Endothelial cell of umbilical vein (primary cell): Measurements from ENCODE around the gene BEX1. TPM values are rescaled to one million over a fixed set of nuclear protein-coding genes. Genes with fewer than 3 reads are reported as not detected.

Source experiments
- BruUV-seq: library from RNA; stranded (reverse); fragments of 400-500 nt; replicated peaks from 2 replicates; lab custom pipeline; 2021; lab: Mats Ljungman, UMichigan
- CTCF ChIA-PET: fragments of 300-600, 350-600 bp; sonication (Branson Sonifier 250); formaldehyde crosslinking; loops from one replicate; lab custom pipeline; 2021; ENCODE audit warnings: antibody characterized with exemption, inconsistent platforms; lab: Charles Lee
- POLR2A ChIA-PET: fragments of 300-600, 350-600 bp; sonication (Branson Sonifier 250); formaldehyde crosslinking; loops from one replicate; lab custom pipeline; 2021; ENCODE audit warnings: antibody characterized with exemption, inconsistent platforms; lab: Charles Lee
- DNase-seq: peaks from one replicate; pipeline ENCODE4 v3.0.0-alpha.2; 2011; ENCODE audit warnings: low read depth, low spot score
- FAIRE-seq: peaks from 2 replicates; lab custom pipeline; 2011; peaks lifted over from hg19 to GRCh38; lab: Jason Lieb, UNC
- H2AFZ ChIP-seq: 2 replicates; pipeline ENCODE4 v1.6.0; 2012; ENCODE audit warnings: low read depth, low read length, control low read depth, inconsistent platforms
- H3K27ac ChIP-seq: 2 replicates; pipeline ENCODE4 v1.5.1; 2011; ENCODE audit warnings: low read depth, mild to moderate bottlenecking, control low read depth, low read length, moderate library complexity; ENCODE audit not compliant: insufficient read depth
- H3K27me3 ChIP-seq, 2 experiments: 2 replicates each; pipeline versions ENCODE4 v1.6.0 to v1.6.1; 2011; ENCODE audit warnings: low read length in 2 of 2, mixed read lengths in 1 of 2; ENCODE audit not compliant: control insufficient read depth in 2 of 2, insufficient read depth in 2 of 2
- H3K36me3 ChIP-seq, 2 experiments: 2 replicates in 1 of 2; 3 replicates in 1 of 2; pipeline ENCODE4 v1.5.1; 2011; ENCODE audit warnings: low read length in 2 of 2, mild to moderate bottlenecking in 1 of 2, moderate library complexity in 1 of 2; ENCODE audit not compliant: control insufficient read depth in 2 of 2, insufficient read depth in 2 of 2; ENCODE audit errors: extremely low read depth in 1 of 2
- H3K4me1 ChIP-seq: 3 replicates; pipeline ENCODE4 v1.5.1; 2011; ENCODE audit warnings: mild to moderate bottlenecking, low read length; ENCODE audit not compliant: control insufficient read depth, insufficient read depth; ENCODE audit errors: extremely low read depth
- H3K4me2 ChIP-seq: 2 replicates; pipeline ENCODE4 v1.6.1; 2011; ENCODE audit warnings: low read length, control low read depth, mixed read lengths; ENCODE audit not compliant: insufficient read depth
- H3K4me3 ChIP-seq, 3 experiments: fragments of 200-600 bp in 1 of 3; sonication (generic), shearing (Covaris generic) in 1 of 3; replicated peaks in 1 of 3; 2 replicates each; pipeline ENCODE4 v1.5.1; 2011 to 2016; ENCODE audit warnings: control low read depth in 3 of 3, low read length in 3 of 3, mild to moderate bottlenecking in 2 of 3, inconsistent platforms in 1 of 3, low read depth in 1 of 3, moderate library complexity in 1 of 3; ENCODE audit not compliant: insufficient read depth in 1 of 3
- H3K79me2 ChIP-seq: 2 replicates; pipeline ENCODE4 v1.6.0; 2012; ENCODE audit warnings: low read length, inconsistent platforms; ENCODE audit not compliant: control insufficient read depth, insufficient read depth
- H3K9ac ChIP-seq: replicated peaks from 2 replicates; pipeline ENCODE3; 2011; ENCODE audit warnings: low read length, control low read depth; ENCODE audit not compliant: insufficient read depth; ENCODE audit errors: extremely low read depth
- H3K9me1 ChIP-seq: replicated peaks from 3 replicates; pipeline ENCODE4 v1.6.0; 2011; ENCODE audit warnings: mild to moderate bottlenecking, low read length; ENCODE audit not compliant: control insufficient read depth, insufficient read depth; ENCODE audit errors: extremely low read depth
- H3K9me3 ChIP-seq: replicated peaks from 2 replicates; pipeline ENCODE4 v1.5.1; 2012; ENCODE audit warnings: low read length, inconsistent platforms; ENCODE audit not compliant: control insufficient read depth, insufficient read depth
- H4K20me1 ChIP-seq: replicated peaks from 2 replicates; pipeline ENCODE3; 2011; ENCODE audit warnings: mild to moderate bottlenecking, low read length; ENCODE audit not compliant: control insufficient read depth, insufficient read depth; ENCODE audit errors: extremely low read depth
- CTCF ChIP-seq, 2 donors: IDR thresholded peaks; 1 replicate in 1 of 2; 2 replicates in 1 of 2; pipeline ENCODE4 v1.5.1; 2011; ENCODE audit warnings: low read length in 2 of 2, mild to moderate bottlenecking in 2 of 2, moderate library complexity in 2 of 2, control low read depth in 1 of 2, inconsistent platforms in 1 of 2, low read depth in 1 of 2; ENCODE audit not compliant: insufficient read depth in 1 of 2; ENCODE audit errors: extremely low read depth in 1 of 2
- EZH2 ChIP-seq: IDR thresholded peaks from 2 replicates; pipeline ENCODE4 v1.6.1; 2012; ENCODE audit warnings: borderline replicate concordance, low read depth, mild to moderate bottlenecking, moderate library complexity, low read length, inconsistent platforms; ENCODE audit not compliant: severe bottlenecking
- FOS ChIP-seq: IDR thresholded peaks from 2 replicates; pipeline ENCODE4 v1.6.1; 2011; ENCODE audit warnings: mild to moderate bottlenecking, low read length, moderate library complexity, borderline replicate concordance; ENCODE audit not compliant: insufficient read depth
- GATA2 ChIP-seq: IDR thresholded peaks from 2 replicates; pipeline ENCODE4 v1.7.0; 2011; ENCODE audit warnings: low read depth, mild to moderate bottlenecking, moderate library complexity, mixed read lengths, low read length; ENCODE audit not compliant: insufficient read length, insufficient read depth
- JUN ChIP-seq: IDR thresholded peaks from 2 replicates; pipeline ENCODE4 v1.6.1; 2011; ENCODE audit warnings: borderline replicate concordance, low read depth; ENCODE audit not compliant: insufficient read length, insufficient read depth
- MAX ChIP-seq: IDR thresholded peaks from 2 replicates; pipeline ENCODE4 v1.6.1; 2011; ENCODE audit not compliant: insufficient read depth, insufficient read length
- MYC ChIP-seq: IDR thresholded peaks from one replicate; pipeline ENCODE4 v1.6.1; 2011; ENCODE audit warnings: mild to moderate bottlenecking, low read depth, low read length
- POLR2A ChIP-seq: IDR thresholded peaks from 2 replicates; pipeline ENCODE4 v1.6.1; 2012; ENCODE audit warnings: low read depth, mild to moderate bottlenecking, control low read depth, low read length
- POLR2AphosphoS5 ChIP-seq: IDR thresholded peaks from 2 replicates; pipeline ENCODE4 v1.6.1; 2012; ENCODE audit warnings: low read depth, mild to moderate bottlenecking, control low read depth, low read length, moderate library complexity; ENCODE audit not compliant: insufficient read depth
- dilution Hi-C: fragments of 300-500 bp; cut with MboI; formaldehyde crosslinking; loops from one replicate; pipeline ENCODE4 v1.15.0; 2019; ENCODE audit warnings: low sequenced_read_pairs; ENCODE audit not compliant: extremely low pct_ligation_motif_present
- intact Hi-C: fragments of 100-400 bp; cut with micrococcal nuclease; formaldehyde crosslinking; loops from one replicate; pipeline ENCODE4 v1.10.0; 2022
- polyA plus RNA-seq, 4 experiments: library from polyadenylated mRNA; depleted of rRNA in 3 of 4; stranded (reverse) in 3 of 4; unstranded in 1 of 4; fragments of >200 nt; gene quantifications; 2 replicates each; pipeline versions ENCODE4 v1.2.1 to v1.2.3, GENCODE V29; 2011 to 2012; ENCODE audit warnings: missing spikeins in 1 of 4
- total RNA-seq: library from RNA; stranded (reverse); gene quantifications from 2 replicates; pipeline ENCODE4 v1.2.3, GENCODE V29; 2021

The BEX1 gene
- total and polyA plus RNA-seq, 2 donors (not counting 3 experiments of a cell fraction or from before 2014, with no cell fraction given), result 0.19 to 0.46 TPM

GRCh38 chrX:103063191-103063845 is 653 bp downstream of the BEX1 start:
- H3K27me3 ChIP-seq, result no peaks in the 10 kb centered on the region
- TF ChIP-seq FOS (no peak), EZH2 (no peak), JUN (no peak), POLR2A (no peak), MYC (no peak), MAX (no peak), CTCF (IDR thresholded peaks at IDR 0.05; ENCODE audit: extremely low read depth in 1 of 2, insufficient read depth in 1 of 2, low read depth in 1 of 2, low read length in 2 of 2) (no peak), GATA2 (no peak), POLR2AphosphoS5 (no peak)
- POLR2A ChIA-PET, result no interaction called here
- H3K36me3 ChIP-seq, result no peaks in the 10 kb centered on the region
- peak; percentile 76 for FAIRE-seq
- CTCF ChIA-PET, result no interaction called here
- H3K9ac ChIP-seq, result no peak overlapping the region
- DNase-seq, result peak; percentile 28
- peak overlapping the region in 1 of 3 experiments; percentile 12 for H3K4me3 ChIP-seq
- H3K4me2 ChIP-seq, result no peak overlapping the region
- no TSS peak for BruUV-seq
- no peaks in the 10 kb centered on the region for H3K9me1 ChIP-seq
- no peak overlapping the region for H2AFZ ChIP-seq
- H4K20me1 ChIP-seq, result no peaks in the 10 kb centered on the region
- no peaks in the 10 kb centered on the region for H3K79me2 ChIP-seq
- intact Hi-C loops, result loop anchor here (5.0 kb wide), 1 partner anchor 94 kb away; no protein-coding TSS in a partner anchor
- H3K9me3 ChIP-seq, result no peaks in the 10 kb centered on the region
- dilution Hi-C loops, result no loop called here
- no peaks in the 10 kb centered on the region for H3K4me1 ChIP-seq
- H3K27ac ChIP-seq, result no peak overlapping the region
